HFFc6 (cell line): ENCODE measurements around the gene COL9A3. TPM values are rescaled to one million over a fixed set of nuclear protein-coding genes. Genes with fewer than 3 reads are reported as not detected.

Experiments
- DNase-seq: peaks from one replicate; pipeline ENCODE4 v3.0.0-alpha.2; 2018
- H3K27ac Mint-ChIP-seq: 2 replicates; pipeline ENCODE4 v1.8.0; 2020; ENCODE audit warnings: mild to moderate bottlenecking, mixed read lengths
- H3K27me3 Mint-ChIP-seq: 2 replicates; pipeline ENCODE4 v1.8.0; 2021; ENCODE audit warnings: mild to moderate bottlenecking, moderate library complexity, mixed read lengths; ENCODE audit not compliant: insufficient read depth
- H3K36me3 Mint-ChIP-seq: 2 replicates; pipeline ENCODE4 v1.8.0; 2021; ENCODE audit warnings: low read depth, mixed read lengths
- H3K4me1 Mint-ChIP-seq: 2 replicates; pipeline ENCODE4 v1.8.0; 2020; ENCODE audit warnings: low read depth, mixed read lengths
- H3K4me3 Mint-ChIP-seq: 2 replicates; pipeline ENCODE4 v1.8.0; 2020; ENCODE audit warnings: mild to moderate bottlenecking, moderate library complexity, mixed read lengths
- H3K9me3 Mint-ChIP-seq: 2 replicates; pipeline ENCODE4 v1.8.0; 2020; ENCODE audit warnings: mild to moderate bottlenecking, mixed read lengths
- CTCF ChIP-seq: fragments of 200-600 bp; sonication (generic); IDR thresholded peaks from 2 replicates; pipeline ENCODE4 v1.5.0; 2021; ENCODE audit warnings: antibody characterized with exemption, mild to moderate bottlenecking
- total RNA-seq, 6 experiments: library from RNA; stranded (reverse); fragmentation: NEBNext Ultra II Directional; extraction: Animal tissue kit (Norgen Biotek cat#: 25700); gene quantifications; 2 replicates in 1 of 6; 3 replicates in 5 of 6; pipeline ENCODE4 v1.2.3, GENCODE V29; 2021

Gene COL9A3
- total RNA-seq, 6 experiments from 2014 or later: 0.07 to 0.34 (median 0.09) TPM; not detected in 3

GRCh38 chr20:62886709-62887058 is 69.8 kb downstream of the COL9A3 start:
- no peak for DNase-seq
- peaks cover 23% of the 10 kb centered on the region for H3K4me1 Mint-ChIP-seq
- H3K4me3 Mint-ChIP-seq: no peak overlapping the region
- peaks cover 27% of the 10 kb centered on the region for H3K36me3 Mint-ChIP-seq
- no peak overlapping the region; the same call in 1 of the 2 replicates for H3K27ac Mint-ChIP-seq
- H3K9me3 Mint-ChIP-seq: no peaks in the 10 kb centered on the region
- peaks cover 7% of the 10 kb centered on the region for H3K27me3 Mint-ChIP-seq
- no peak for TF ChIP-seq CTCF

- peak; percentile 84 for DNase-seq
- Mint-ChIP-seq H3K27ac (peak overlapping the region; percentile 86), H3K27me3 (peaks cover 7% of the 10 kb centered on the region), H3K4me1 (peaks cover 23% of the 10 kb centered on the region), H3K9me3 (no peaks in the 10 kb centered on the region), H3K4me3 (no peak overlapping the region), H3K36me3 (peaks cover 27% of the 10 kb centered on the region)
- TF ChIP-seq CTCF: peak; percentile 24; the same call in 1 of the 2 replicates
These were observed 70.5 kb downstream of the COL9A3 start for GRCh38 chr20:62887152-62887859.

- H3K36me3 Mint-ChIP-seq: peaks cover 31% of the 10 kb centered on the region
- H3K9me3 Mint-ChIP-seq: no peaks in the 10 kb centered on the region
- no peak for DNase-seq
- H3K4me3 Mint-ChIP-seq: no peak overlapping the region
- H3K27ac Mint-ChIP-seq: peak overlapping the region; percentile 86
- peaks cover 23% of the 10 kb centered on the region for H3K4me1 Mint-ChIP-seq
- no peak for TF ChIP-seq CTCF
- H3K27me3 Mint-ChIP-seq: peaks cover 7% of the 10 kb centered on the region
These were observed 71.0 kb downstream of the COL9A3 start for GRCh38 chr20:62887860-62888239.

- peaks cover 31% of the 10 kb centered on the region for H3K36me3 Mint-ChIP-seq
These were observed 71.6 kb downstream of the COL9A3 start for GRCh38 chr20:62888406-62888805.

GRCh38 chr20:62888910-62889309 is 72.1 kb downstream of the COL9A3 start:
- Mint-ChIP-seq H3K36me3 (peaks cover 31% of the 10 kb centered on the region), H3K27ac (no peak overlapping the region), H3K9me3 (no peaks in the 10 kb centered on the region), H3K4me1 (peaks cover 23% of the 10 kb centered on the region), H3K4me3 (no peak overlapping the region), H3K27me3 (peaks cover 7% of the 10 kb centered on the region)
- DNase-seq: no peak
- TF ChIP-seq CTCF: no peak

More at GRCh38 chr20:62888406-62888805, 71.6 kb downstream of the COL9A3 start:
- TF ChIP-seq CTCF: no peak
- DNase-seq: no peak
- Mint-ChIP-seq H3K27ac (peak overlapping the region; percentile 50), H3K4me1 (peaks cover 23% of the 10 kb centered on the region), H3K27me3 (peaks cover 7% of the 10 kb centered on the region), H3K9me3 (no peaks in the 10 kb centered on the region), H3K4me3 (no peak overlapping the region)
